BE2C (cell line): ENCODE data around the gene RHOJ.
A peak's percentile ranks its signal among the peaks of the same experiment; 100 is the strongest.

Experiments
- DNase-seq: peaks from one replicate; pipeline ENCODE4 v3.0.0-alpha.2; 2020
- H3K27me3 ChIP-seq: fragments of 250-450 bp; sonication (Bioruptor Pico); 2 replicates; pipeline ENCODE4 v1.5.1; 2020; ENCODE audit warnings: mild to moderate bottlenecking
- H3K36me3 ChIP-seq: fragments of 250-450 bp; sonication (Bioruptor Pico); 2 replicates; pipeline ENCODE4 v1.5.1; 2020; ENCODE audit warnings: mild to moderate bottlenecking
- H3K4me1 ChIP-seq: fragments of 250-450 bp; sonication (Bioruptor Pico); 2 replicates; pipeline ENCODE4 v1.5.1; 2020
- H3K4me3 ChIP-seq: 2 replicates; pipeline ENCODE4 v1.5.1; 2011; ENCODE audit warnings: low read depth, low read length
- H3K9me3 ChIP-seq: fragments of 250-450 bp; sonication (Bioruptor Pico); 2 replicates; pipeline ENCODE4 v1.5.1; 2020
- CTCF ChIP-seq: IDR thresholded peaks from 2 replicates; pipeline ENCODE4 v1.5.1; 2012; ENCODE audit warnings: mild to moderate bottlenecking, low read depth, low read length

RHOJ gene

DNA sequence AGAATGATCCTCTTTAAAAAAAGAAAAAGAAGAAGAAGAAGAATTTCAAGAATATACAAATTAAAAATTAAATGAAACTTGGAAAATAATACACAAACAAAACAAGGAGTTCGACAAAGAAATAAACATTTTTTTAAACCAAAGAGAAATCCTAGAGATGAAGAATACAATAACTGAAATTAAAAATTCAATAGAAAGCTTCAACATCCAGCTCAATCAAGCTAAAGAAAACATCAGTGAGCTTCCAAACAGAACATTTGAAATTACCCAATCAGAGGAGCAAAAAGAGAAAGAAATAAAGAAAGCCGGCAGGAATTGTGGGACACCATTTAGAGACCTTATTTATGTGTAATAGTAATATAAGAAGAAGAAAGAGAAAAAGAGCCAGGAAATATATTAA, 37.2 kb upstream of the RHOJ start:
- H3K4me1 ChIP-seq = no peaks in the 10 kb centered on the region
- no peak for TF ChIP-seq CTCF
- 0 out of 2 replicates have a peak, but pooled peaks cover 3% of the 10 kb centered on the region for H3K27me3 ChIP-seq
- H3K36me3 ChIP-seq = no peaks in the 10 kb centered on the region
- no peaks in the 10 kb centered on the region for H3K9me3 ChIP-seq
- DNase-seq = no peak
- H3K4me3 ChIP-seq = no peak overlapping the region

GRCh38 chr14:63174760-63175191, 29.5 kb upstream of the RHOJ start:
- Histone ChIP-seq H3K36me3 (no peaks in the 10 kb centered on the region), H3K27me3 (0 out of 2 replicates have a peak, but pooled peaks cover 3% of the 10 kb centered on the region), H3K4me3 (no peak overlapping the region), H3K4me1 (no peaks in the 10 kb centered on the region), H3K9me3 (no peaks in the 10 kb centered on the region)
- TF ChIP-seq CTCF = peak; percentile 79
- DNase-seq = peak; percentile 16

GRCh38 chr14:63175531-63175930, 28.7 kb upstream of the RHOJ start:
- H3K9me3 ChIP-seq = no peaks in the 10 kb centered on the region
- H3K27me3 ChIP-seq = no peaks in the 10 kb centered on the region
- DNase-seq = no peak
- no peak for TF ChIP-seq CTCF
- no peaks in the 10 kb centered on the region for H3K4me1 ChIP-seq
- H3K4me3 ChIP-seq = no peak overlapping the region
- H3K36me3 ChIP-seq = no peaks in the 10 kb centered on the region

- TF ChIP-seq CTCF = no peak
- H3K4me1 ChIP-seq = no peaks in the 10 kb centered on the region
- no peak overlapping the region for H3K4me3 ChIP-seq
- H3K9me3 ChIP-seq = no peaks in the 10 kb centered on the region; the same call in 1 of the 2 replicates
- no peak for DNase-seq
- H3K27me3 ChIP-seq = no peaks in the 10 kb centered on the region
- no peaks in the 10 kb centered on the region for H3K36me3 ChIP-seq
Measured at GRCh38 chr14:63178912-63179311, 25.3 kb upstream of the RHOJ start.

GRCh38 chr14:63179383-63179782, 24.9 kb upstream of the RHOJ start:
- DNase-seq = no peak
- H3K4me3 ChIP-seq = no peak overlapping the region
- no peaks in the 10 kb centered on the region for H3K4me1 ChIP-seq
- TF ChIP-seq CTCF = no peak
- H3K36me3 ChIP-seq = no peaks in the 10 kb centered on the region
- no peaks in the 10 kb centered on the region; the same call in 1 of the 2 replicates for H3K9me3 ChIP-seq
- no peaks in the 10 kb centered on the region for H3K27me3 ChIP-seq

DNA sequence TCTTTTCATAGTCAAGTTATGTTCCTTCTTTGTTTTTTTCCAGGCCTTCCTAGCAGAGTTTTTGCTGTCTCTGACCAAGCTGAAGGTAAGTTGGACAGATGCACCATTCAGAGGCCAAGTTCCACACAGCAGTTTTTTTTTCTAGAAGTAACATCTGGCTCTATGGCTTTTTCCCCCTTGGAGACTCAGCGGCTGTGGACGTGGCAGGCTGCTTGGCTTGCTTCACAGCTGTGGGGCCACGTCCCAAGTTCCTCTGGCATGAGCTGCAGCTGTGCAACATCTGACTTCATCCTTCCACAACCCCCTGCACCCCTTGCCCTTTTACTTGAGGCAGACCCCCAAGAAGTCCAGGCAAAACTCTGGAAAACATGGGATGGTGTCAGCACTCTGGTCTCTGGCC, 24.2 kb upstream of the RHOJ start:
- H3K4me3 ChIP-seq = no peak overlapping the region
- no peaks in the 10 kb centered on the region; the same call in 1 of the 2 replicates for H3K9me3 ChIP-seq
- no peaks in the 10 kb centered on the region for H3K4me1 ChIP-seq
- no peak for TF ChIP-seq CTCF
- no peaks in the 10 kb centered on the region; the same call in 1 of the 2 replicates for H3K27me3 ChIP-seq
- H3K36me3 ChIP-seq = no peaks in the 10 kb centered on the region
- no peak for DNase-seq
